ENCODE measurements around the gene SLC39A9. TPM values are rescaled to one million over a fixed set of nuclear protein-coding genes. Genes with fewer than 3 reads are reported as not detected.

The SLC39A9 gene
- total and polyA plus RNA-seq, 2 experiments from 2014 or later, result 17.7 to 48.1 TPM

GRCh38 chr14:69458350-69458749 lies 59.9 kb downstream of the SLC39A9 start:
- H3K27me3 Mint-ChIP-seq (ENCODE audit: insufficient read depth, low read depth, poor library complexity), result no peaks in the 10 kb centered on the region
- H3K9me2 ChIP-seq (ENCODE audit: insufficient read depth), result no peaks in the 10 kb centered on the region
- no peaks in the 10 kb centered on the region for H3F3A ChIP-seq (replicated peaks; ENCODE audit: low read depth)
- H3K4me3 ChIP-seq, result no peak overlapping the region
- no peaks in the 10 kb centered on the region for H3K4me1 ChIP-seq (ENCODE audit: insufficient read depth)
- DNase-seq (ENCODE audit: low spot score) (no peak), ATAC-seq (no peak)
- H3K27me3 ChIP-seq (ENCODE audit: insufficient read depth), result no peaks in the 10 kb centered on the region
- TF ChIP-seq ZNF114 (CRISPR knock-in tag; IDR thresholded peaks at IDR 0.05), result no peak
- no peak for TF ChIP-seq REST (IDR thresholded peaks at IDR 0.05; ENCODE audit: unreplicated experiment)
- TF ChIP-seq JUNB (IDR thresholded peaks at IDR 0.05; ENCODE audit: unreplicated experiment), result no peak
- no peak for TF ChIP-seq ZNF462 (CRISPR knock-in tag; IDR thresholded peaks at IDR 0.05)
- TF ChIP-seq ETS1 (IDR thresholded peaks at IDR 0.05), result no peak
- no peak for TF ChIP-seq EZH2 (IDR thresholded peaks at IDR 0.05; ENCODE audit: low read depth, unreplicated experiment)
- TF ChIP-seq CREB1 (CRISPR knock-in tag; IDR thresholded peaks at IDR 0.05; ENCODE audit: low read depth), result no peak
- no peak for TF ChIP-seq ZNF331 (CRISPR knock-in tag; IDR thresholded peaks at IDR 0.05; ENCODE audit: low read depth)
- no peak for TF ChIP-seq POLR2AphosphoS5 (IDR thresholded peaks at IDR 0.05; ENCODE audit: low read depth)
- no peak for TF ChIP-seq STAT1 (IDR thresholded peaks at IDR 0.05; ENCODE audit: unreplicated experiment)
- no peak for TF ChIP-seq EZH2phosphoT487 (IDR thresholded peaks at IDR 0.05; ENCODE audit: unreplicated experiment)
- TF ChIP-seq NANOG (IDR thresholded peaks at IDR 0.05; ENCODE audit: borderline replicate concordance), result no peak
- TF ChIP-seq CTCF (conservative IDR thresholded peaks at IDR 0.05; ENCODE audit: low read depth in 2 of 2), result no peak
- H2AFZ ChIP-seq, result no peak overlapping the region
- no peak overlapping the region for H3K4me3 Mint-ChIP-seq
- H3K27ac ChIP-seq (ENCODE audit: low read depth), result no peak overlapping the region
- H3K4me2 ChIP-seq, result no peak overlapping the region
- H3K4me1 Mint-ChIP-seq, result no peaks in the 10 kb centered on the region
- no peak overlapping the region for H3K27ac Mint-ChIP-seq
- no peaks in the 10 kb centered on the region for H3K79me2 ChIP-seq (replicated peaks; ENCODE audit: insufficient read depth)
- H3K36me3 ChIP-seq (ENCODE audit: insufficient read depth), result peaks cover 10% of the 10 kb centered on the region; the same call in 1 of the 2 replicates
- H3K36me3 Mint-ChIP-seq (ENCODE audit: low read depth), result peaks cover 13% of the 10 kb centered on the region; the same call in 2 of the 3 replicates
- H3K9me3 Mint-ChIP-seq, result no peaks in the 10 kb centered on the region
- peaks cover 7% of the 10 kb centered on the region for H4K20me1 ChIP-seq (replicated peaks; ENCODE audit: insufficient read depth)

Data from GM23338 (cell line).